ENCODE measurements around the gene COG8. TPM values are rescaled to one million over a fixed set of nuclear protein-coding genes. Genes with fewer than 3 reads are reported as not detected.

The COG8 gene
- total and polyA plus RNA-seq, 9 of the 15 experiments (the other 6 are each of a cell fraction or from before 2014, with no cell fraction given) = 3.7 to 42.6 (median 30.1) TPM

DNA sequence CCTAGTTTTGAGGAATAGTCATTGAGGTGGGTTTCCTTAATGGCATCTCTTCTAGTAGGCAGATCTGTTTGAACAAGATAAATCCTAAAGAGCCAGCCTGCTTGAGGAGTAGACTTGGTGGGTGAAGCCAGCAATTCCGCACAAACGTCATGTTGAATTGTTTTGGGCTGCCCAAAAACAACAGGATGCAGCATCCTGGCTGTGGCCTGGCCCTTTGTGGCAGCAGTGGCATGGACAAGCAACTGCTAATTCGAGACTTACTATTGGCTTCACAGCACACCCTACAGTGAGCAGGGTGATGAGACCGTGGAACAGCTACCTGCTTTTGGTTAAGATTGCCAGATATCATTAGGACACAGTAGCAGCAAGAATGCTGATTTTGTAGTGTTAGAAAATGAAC lies 37.5 kb downstream of the COG8 start:
- no peaks in the 10 kb centered on the region for H3K79me2 ChIP-seq (ENCODE audit: control insufficient read depth, insufficient read depth, low read length)
- no peak overlapping the region for H3K27ac ChIP-seq (ENCODE audit: extremely low read depth, low read depth, low read length)
- H3K9me3 ChIP-seq (replicated peaks; ENCODE audit: control insufficient read depth, insufficient read depth, low read depth, low read length) = no peaks in the 10 kb centered on the region
- no peak for ATAC-seq
- H3K36me3 ChIP-seq (ENCODE audit: control insufficient read depth, insufficient read depth, low read length) = no peaks in the 10 kb centered on the region; the same call in 2 of the 3 replicates
- no peak for DNase-seq (ENCODE audit: extremely low read depth in 1 of 4, low spot score in 3 of 4)
- H3K9me1 ChIP-seq (ENCODE audit: control insufficient read depth, insufficient read depth, low read length) = no peaks in the 10 kb centered on the region
- TF ChIP-seq, protein P1, sequence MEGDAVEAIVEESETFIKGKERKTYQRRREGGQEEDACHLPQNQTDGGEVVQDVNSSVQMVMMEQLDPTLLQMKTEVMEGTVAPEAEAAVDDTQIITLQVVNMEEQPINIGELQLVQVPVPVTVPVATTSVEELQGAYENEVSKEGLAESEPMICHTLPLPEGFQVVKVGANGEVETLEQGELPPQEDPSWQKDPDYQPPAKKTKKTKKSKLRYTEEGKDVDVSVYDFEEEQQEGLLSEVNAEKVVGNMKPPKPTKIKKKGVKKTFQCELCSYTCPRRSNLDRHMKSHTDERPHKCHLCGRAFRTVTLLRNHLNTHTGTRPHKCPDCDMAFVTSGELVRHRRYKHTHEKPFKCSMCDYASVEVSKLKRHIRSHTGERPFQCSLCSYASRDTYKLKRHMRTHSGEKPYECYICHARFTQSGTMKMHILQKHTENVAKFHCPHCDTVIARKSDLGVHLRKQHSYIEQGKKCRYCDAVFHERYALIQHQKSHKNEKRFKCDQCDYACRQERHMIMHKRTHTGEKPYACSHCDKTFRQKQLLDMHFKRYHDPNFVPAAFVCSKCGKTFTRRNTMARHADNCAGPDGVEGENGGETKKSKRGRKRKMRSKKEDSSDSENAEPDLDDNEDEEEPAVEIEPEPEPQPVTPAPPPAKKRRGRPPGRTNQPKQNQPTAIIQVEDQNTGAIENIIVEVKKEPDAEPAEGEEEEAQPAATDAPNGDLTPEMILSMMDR (IDR thresholded peaks at IDR 0.05 in 2 of 3, conservative IDR thresholded peaks at IDR 0.05 in 1 of 3; ENCODE audit: insufficient read depth in 2 of 3, low read depth in 1 of 3, low read length in 3 of 3) = no peak
- TF ChIP-seq ZNF764 (CRISPR knock-in tag; IDR thresholded peaks at IDR 0.05; ENCODE audit: low read depth) = no peak
- TF ChIP-seq, protein P2, sequence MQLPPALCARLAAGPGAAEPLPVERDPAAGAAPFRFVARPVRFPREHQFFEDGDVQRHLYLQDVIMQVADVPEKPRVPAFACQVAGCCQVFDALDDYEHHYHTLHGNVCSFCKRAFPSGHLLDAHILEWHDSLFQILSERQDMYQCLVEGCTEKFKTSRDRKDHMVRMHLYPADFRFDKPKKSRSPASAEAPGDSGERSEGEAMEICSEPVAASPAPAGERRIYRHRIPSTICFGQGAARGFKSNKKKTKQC (CRISPR knock-in tag; IDR thresholded peaks at IDR 0.05) = no peak
- no peak for TF ChIP-seq NR4A1 (CRISPR knock-in tag; IDR thresholded peaks at IDR 0.05)
- no peak for TF ChIP-seq NR4A1 (tag; IDR thresholded peaks at IDR 0.05)
- TF ChIP-seq KAT2B (IDR thresholded peaks at IDR 0.05; ENCODE audit: low read depth, low read length) = no peak
- no peak for TF ChIP-seq RAD21 (CRISPR knock-in tag; conservative IDR thresholded peaks at IDR 0.05 in 1 of 2, IDR thresholded peaks at IDR 0.05 in 1 of 2)
- TF ChIP-seq ZNF165 (CRISPR knock-in tag; IDR thresholded peaks at IDR 0.05; ENCODE audit: borderline replicate concordance) = no peak
- TF ChIP-seq NONO (IDR thresholded peaks at IDR 0.05; ENCODE audit: low read depth in 2 of 2, low read length in 1 of 2) = no peak
- no peak for TF ChIP-seq DACH1 (IDR thresholded peaks at IDR 0.05; ENCODE audit: partially characterized antibody)
- no peak for TF ChIP-seq DMBX1 (CRISPR knock-in tag; IDR thresholded peaks at IDR 0.05; ENCODE audit: borderline replicate concordance)
- no peak for TF ChIP-seq KLF13 (tag; IDR thresholded peaks at IDR 0.05; ENCODE audit: borderline replicate concordance, low read depth)
- TF ChIP-seq, protein P3, sequence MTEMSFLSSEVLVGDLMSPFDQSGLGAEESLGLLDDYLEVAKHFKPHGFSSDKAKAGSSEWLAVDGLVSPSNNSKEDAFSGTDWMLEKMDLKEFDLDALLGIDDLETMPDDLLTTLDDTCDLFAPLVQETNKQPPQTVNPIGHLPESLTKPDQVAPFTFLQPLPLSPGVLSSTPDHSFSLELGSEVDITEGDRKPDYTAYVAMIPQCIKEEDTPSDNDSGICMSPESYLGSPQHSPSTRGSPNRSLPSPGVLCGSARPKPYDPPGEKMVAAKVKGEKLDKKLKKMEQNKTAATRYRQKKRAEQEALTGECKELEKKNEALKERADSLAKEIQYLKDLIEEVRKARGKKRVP (CRISPR knock-in tag; IDR thresholded peaks at IDR 0.05) = no peak
- no peak for TF ChIP-seq MEF2D (tag; conservative IDR thresholded peaks at IDR 0.05; ENCODE audit: low read depth)
- TF ChIP-seq ZNF23 (CRISPR knock-in tag; IDR thresholded peaks at IDR 0.05) = no peak
- TF ChIP-seq ZNF282 (CRISPR knock-in tag; IDR thresholded peaks at IDR 0.05) = no peak
- no peak for TF ChIP-seq NFE2L1 (tag; IDR thresholded peaks at IDR 0.05; ENCODE audit: borderline replicate concordance, low read depth)
- no peak for TF ChIP-seq TAF7 (tag; IDR thresholded peaks at IDR 0.05)
- TF ChIP-seq TRIM24 (IDR thresholded peaks at IDR 0.05) = no peak
- no peak for TF ChIP-seq THRAP3 (IDR thresholded peaks at IDR 0.05; ENCODE audit: borderline replicate concordance)
- H3K27me3 ChIP-seq (ENCODE audit: control insufficient read depth in 2 of 2, insufficient read depth in 2 of 2, low read length in 2 of 2) = no peaks in the 10 kb centered on the region
- WGBS (ENCODE audit: insufficient coverage, low coverage, missing lambda C conversion rate) = 64% methylated on average over 4 of the region's 4 CpGs
- H3K4me1 ChIP-seq (replicated peaks in 1 of 2; ENCODE audit: control insufficient read depth in 2 of 2, insufficient read depth in 2 of 2, low read length in 2 of 2) = no peaks in the 10 kb centered on the region
- no peak overlapping the region for H3K4me3 ChIP-seq
- no peak overlapping the region for H3K9ac ChIP-seq (ENCODE audit: insufficient read depth in 1 of 2, low read depth in 2 of 2, low read length in 2 of 2)
- no TSS peak for BruUV-seq (replicated peaks)
- intact Hi-C loops (cut with micrococcal nuclease) (loop anchor here (10.0 kb wide), 1 partner anchor 457 kb away; the partner anchor contains the start of gene TANGO6), in situ Hi-C loops (cut with MboI) (no loop called here)
- ChIA-PET CTCF (ENCODE audit: low intra/inter-chr PET ratio) (no interaction called here), POLR2A (interaction anchor here (0.7 kb wide), 1 partner anchor 35 kb away, joined by 6 read pairs; no protein-coding TSS in a partner anchor)
- H2AFZ ChIP-seq (ENCODE audit: low read depth, low read length) = no peak overlapping the region
- no peaks in the 10 kb centered on the region for H4K20me1 ChIP-seq (replicated peaks; ENCODE audit: control insufficient read depth, insufficient read depth, low read length)
- FAIRE-seq = no peak
- no peak overlapping the region for H3K4me2 ChIP-seq (ENCODE audit: insufficient read depth, low read length)

All from K562 (cell line).